Heart right ventricle (tissue), 16 donors: ENCODE results near the gene SENP5. TPM values are rescaled to one million over a fixed set of nuclear protein-coding genes. Genes with fewer than 3 reads are reported as not detected.
"Not testable (repeated sequence)": the region's sequence is repeated elsewhere in the genome, so short reads cannot be mapped to it uniquely, and the experiment has no call there.

ENCODE experiments used
- ATAC-seq, 8 donors: fragments of 200-7000 bp; cut with Tn5 transposase; one replicate each; pipeline ENCODE4 v1.9.1; 2020; ENCODE audit warnings: mild to moderate bottlenecking in 8 of 8, moderate library complexity in 8 of 8, moderate number of reproducible peaks in 1 of 8
- DNase-seq, 2 donors: peaks; one replicate each; pipeline ENCODE4 v3.0.0-alpha.2; 2020
- H3K27ac ChIP-seq, 10 donors: fragments of 200-600 bp; sonication (generic) in 2 of 10; one replicate each; pipeline versions ENCODE4 v1.5.0 to v1.8.0; 2020 to 2022; ENCODE audit warnings: mild to moderate bottlenecking in 3 of 10
- H3K27me3 ChIP-seq, 7 donors: fragments of 200-600 bp; one replicate each; pipeline ENCODE4 v1.8.0; 2021 to 2022; ENCODE audit warnings: mild to moderate bottlenecking in 2 of 7
- H3K36me3 ChIP-seq, 9 donors: fragments of 200-600 bp; sonication (generic) in 1 of 9; one replicate each; pipeline versions ENCODE4 v1.5.0 to v1.8.0; 2020 to 2022; ENCODE audit warnings: mild to moderate bottlenecking in 2 of 9
- H3K4me1 ChIP-seq, 9 donors: fragments of 200-600 bp; sonication (generic) in 1 of 9; one replicate each; pipeline versions ENCODE4 v1.5.0 to v1.8.0; 2020 to 2022; ENCODE audit warnings: mild to moderate bottlenecking in 4 of 9
- H3K4me3 ChIP-seq, 10 donors: fragments of 200-600 bp; sonication (generic) in 2 of 10; one replicate each; pipeline versions ENCODE4 v1.5.0 to v1.8.0; 2020 to 2022; ENCODE audit warnings: mild to moderate bottlenecking in 7 of 10, moderate library complexity in 2 of 10
- H3K9me3 ChIP-seq, 11 donors: fragments of 200-600 bp in 10 of 11; sonication (generic) in 2 of 11; one replicate each; pipeline versions ENCODE4 v1.5.0 to v1.8.0; 2013 to 2022; ENCODE audit warnings: mild to moderate bottlenecking in 2 of 11, control low read depth in 1 of 11, moderate library complexity in 1 of 11
- CTCF ChIP-seq, 9 donors: fragments of 200-600 bp; sonication (generic) in 2 of 9; IDR thresholded peaks; one replicate each; pipeline versions ENCODE4 v1.5.0 to v1.8.0; 2021 to 2022; ENCODE audit warnings: antibody characterized with exemption in 9 of 9, mild to moderate bottlenecking in 5 of 9, moderate library complexity in 1 of 9
- WGBS, 2 donors: extraction: QIAGEN DNeasy Blood & Tissue Kit; methylation state at CpG; one replicate each; pipeline ENCODE4 v1.1.7; 2013; ENCODE audit warnings: inconsistent platforms in 1 of 2; 5-methylcytosine and 5-hydroxymethylcytosine counted together
- intact Hi-C, 10 donors: fragments of 100-400 bp; cut with DNase I; formaldehyde crosslinking; loops; one replicate each; pipeline versions ENCODE4 v1.11.1 to v1.14.2; 2022
- long read RNA-seq, 3 donors: library from polyadenylated mRNA; unstranded; transcript quantifications; one replicate each; pipeline ENCODE4 v2.0.0, GENCODE V29; 2020 to 2021
- polyA plus RNA-seq, 2 donors: library from polyadenylated mRNA; stranded (reverse); fragments of 200-250 nt; gene quantifications; one replicate each; pipeline ENCODE4 v1.2.3, GENCODE V29; 2013
- total RNA-seq, 10 donors: library from RNA; stranded (reverse); fragmentation: NEBNext Ultra II Directional in 3 of 10; extraction: Animal tissue kit (Norgen Biotek cat#: 25700) in 3 of 10; gene quantifications; one replicate each; pipeline versions ENCODE4 v1.2.1 to v1.2.4, GENCODE V29; 2021 to 2023
- donor health status: Arrhythmogenic right ventricular cardiomyopathy.
- donor health status: ischemic (EF 13 %, LVEDD 7.1; RV severe dilation, severe dysfunction).
- donor health status: healthy with polysubstance abuse.
- donor health status: DM: no; HTN: yes; CAD: no.
- donor health status: DM: no; HTN: no; CAD: no.
- donor health status: ischemic (EF 25% LVEDD 6.9; RV normal size, moderate dysfunction).
- donor health status: ischemic (EF 25% LVEDD 5.7; RV mildly dilated, moderate dysfunction).
- donor health status: healthy.
- donor health status: DM: yes; HTN: yes; CAD: no.
- donor health status: Ischemic cardiomyopathy.
- donor health status: ischemic (EF 35%, LVEDD 5.7; RV mildly dilated, moderate dysfunction).
- donor health status: nonischemic (EF 11% LVEDD 7.7; RV severe dilation, severe dysfunction).
- donor health status: DM: yes; HTN: yes; CAD: no.
- donor health status: PGD.
- donor health status: ischemic (EF 29% LVEDD 5.4; RV normal size, mild dysfunction).
- donor health status: nonischemic (EF 23%, LVEDD 6.1; RV moderate dilation, normal function).

The SENP5 gene
- total RNA-seq = 10 to 100 TPM; 15.2 to 24.9 (median 20.6) TPM
- 1 to 10 TPM; 5.8 to 6.4 TPM for polyA plus RNA-seq
- long read RNA-seq, donor 1, full-length matches to known transcripts = 4 of 10 reads
- long read RNA-seq, donor 1, partial matches to known transcripts = 2 of 10 reads
- long read RNA-seq, donor 1, other reads (novel, unspliced or antisense) = 4 of 10 reads
- long read RNA-seq, donor 2, full-length matches to known transcripts = 6 of 13 reads
- long read RNA-seq, donor 2, partial matches to known transcripts = 1 of 13 reads
- long read RNA-seq, donor 2, other reads (novel, unspliced or antisense) = 6 of 13 reads
- long read RNA-seq, donor 3, full-length matches to known transcripts = 13 of 36 reads
- long read RNA-seq, donor 3, partial matches to known transcripts = 3 of 36 reads
- long read RNA-seq, donor 3, other reads (novel, unspliced or antisense) = 20 of 36 reads

- ATAC-seq (peak; percentile 98 to 100 (median 99)), DNase-seq (peak; percentile 89 to 92)
- H3K27me3 ChIP-seq = no peaks in the 10 kb centered on the region
- peak within 1 kb of the TSS; percentile 83 to 98 (median 94) for H3K27ac ChIP-seq
- 0 to 1% methylated on average over 86 to 93 of the region's 93 CpGs for WGBS, 2 donors
- intact Hi-C loops = loop anchor here in 8 of 10 donors (2.0 to 10.0 kb wide), 6 partner anchors 67 to 155 kb away; partner anchors contain the start of genes NCBP2 (in 6 of the 8), CEP19 (in 1 of the 8) and PIGX (in 1 of the 8)
- peaks cover 4 to 43% (median 25%) of the 10 kb centered on the region in 9 donors for H3K4me1 ChIP-seq
- peaks cover 0 to 7% (median 0%) of the 10 kb centered on the region in 11 donors for H3K9me3 ChIP-seq
- H3K36me3 ChIP-seq = peaks cover 0 to 11% (median 5%) of the 10 kb centered on the region in 9 donors
- peak within 1 kb of the TSS; percentile 82 to 100 (median 99) for H3K4me3 ChIP-seq
- TF ChIP-seq CTCF (IDR thresholded peaks at IDR 0.05) = peak in 1 of 9 donors; percentile 6
Measured at GRCh38 chr3:196867507-196868296, at the start of gene SENP5. Gene SENP5, plus strand, starts transcription at chr3:196867920. Its CDS starts 17,262 bp downstream, at chr3:196885182.

DNA sequence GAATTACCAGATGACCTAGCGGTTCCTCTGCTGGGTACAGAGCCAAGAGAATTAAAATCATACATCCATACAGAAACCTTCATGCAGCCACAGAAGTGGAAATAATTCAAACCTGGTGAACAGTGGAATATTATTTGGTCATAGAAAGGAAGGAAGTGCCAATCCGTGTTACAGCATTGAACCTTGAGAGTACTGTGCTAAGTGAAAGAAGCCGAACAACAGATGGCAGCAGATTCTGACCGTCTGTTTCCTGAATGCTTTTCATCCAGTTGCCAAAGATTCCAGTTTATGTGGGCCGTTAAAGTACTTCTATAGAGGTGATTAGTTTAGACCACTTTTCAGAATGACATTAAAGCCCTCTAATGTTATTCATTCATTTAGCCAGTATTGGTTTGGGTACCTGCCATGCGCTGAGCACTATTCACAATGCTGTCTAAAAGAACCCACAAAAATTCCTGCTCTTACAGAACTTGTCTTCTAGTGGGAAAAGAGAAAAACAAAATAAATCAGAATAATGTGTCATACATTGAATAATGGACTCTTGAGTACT lies 45.8 kb upstream of the SENP5 start:
- H3K9me3 ChIP-seq = no peaks in the 10 kb centered on the region
- H3K4me1 ChIP-seq = no peaks in the 10 kb centered on the region
- ATAC-seq (no peak), DNase-seq (no peak)
- no peak overlapping the region for H3K27ac ChIP-seq
- intact Hi-C loops = no loop called here
- WGBS, 2 donors = 94 to 95% methylated on average over 6 of the region's 6 CpGs
- no peaks in the 10 kb centered on the region for H3K27me3 ChIP-seq
- no peak for TF ChIP-seq CTCF (IDR thresholded peaks at IDR 0.05)
- H3K36me3 ChIP-seq = peaks cover 0 to 100% (median 67%) of the 10 kb centered on the region in 9 donors
- no peak overlapping the region for H3K4me3 ChIP-seq

GRCh38 chr3:196829651-196830050 lies 38.1 kb upstream of the SENP5 start:
- not testable (repeated sequence) for DNase-seq, H3K9me3 ChIP-seq, H3K4me3 ChIP-seq, H3K4me1 ChIP-seq, H3K27me3 ChIP-seq, H3K27ac ChIP-seq, ATAC-seq
- 95 to 96% methylated on average over 3 of the region's 3 CpGs for WGBS, 2 donors
- peaks cover 0 to 85% (median 27%) of the 10 kb centered on the region in 9 donors for H3K36me3 ChIP-seq
- intact Hi-C loops = loop anchor here in 1 of 10 donors (10.0 kb wide), 1 partner anchor 115 kb away; the partner anchor contains the start of gene NCBP2

DNA sequence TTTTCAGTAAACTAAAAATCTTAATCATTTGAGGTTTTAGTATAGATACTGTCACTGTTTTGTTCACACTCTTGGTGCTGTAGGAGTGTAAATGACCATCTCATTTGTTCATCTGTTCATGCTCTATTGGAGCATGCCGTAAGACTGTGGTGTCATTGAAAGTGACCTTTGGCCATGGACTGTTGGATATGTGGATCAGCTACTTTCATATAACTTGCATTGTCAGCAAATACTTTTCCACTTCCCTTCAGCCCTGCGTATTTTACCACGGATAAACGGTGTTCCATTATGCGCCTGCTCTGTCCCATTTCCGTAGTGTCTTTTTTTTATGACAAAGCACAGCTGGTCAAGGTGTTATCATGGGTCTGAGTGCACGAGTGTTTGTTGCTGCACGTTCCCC lies 32.6 kb upstream of the SENP5 start:
- no peak for TF ChIP-seq CTCF (IDR thresholded peaks at IDR 0.05)
- Histone ChIP-seq H3K27me3 (no peaks in the 10 kb centered on the region), H3K4me3 (no peak overlapping the region), H3K9me3 (no peaks in the 10 kb centered on the region), H3K36me3 (peaks cover 0 to 31% (median 8%) of the 10 kb centered on the region in 9 donors), H3K4me1 (no peaks in the 10 kb centered on the region), H3K27ac (no peak overlapping the region)
- 55 to 65% methylated on average over 8 of the region's 8 CpGs for WGBS, 2 donors
- ATAC-seq (no peak), DNase-seq (no peak)
- intact Hi-C loops = loop anchor here in 3 of 10 donors (5.0 to 10.0 kb wide), 2 partner anchors 110 to 132 kb away; partner anchors contain the start of genes PIGZ (in 2 of the 3) and NCBP2 (in 1 of the 3)

DNA sequence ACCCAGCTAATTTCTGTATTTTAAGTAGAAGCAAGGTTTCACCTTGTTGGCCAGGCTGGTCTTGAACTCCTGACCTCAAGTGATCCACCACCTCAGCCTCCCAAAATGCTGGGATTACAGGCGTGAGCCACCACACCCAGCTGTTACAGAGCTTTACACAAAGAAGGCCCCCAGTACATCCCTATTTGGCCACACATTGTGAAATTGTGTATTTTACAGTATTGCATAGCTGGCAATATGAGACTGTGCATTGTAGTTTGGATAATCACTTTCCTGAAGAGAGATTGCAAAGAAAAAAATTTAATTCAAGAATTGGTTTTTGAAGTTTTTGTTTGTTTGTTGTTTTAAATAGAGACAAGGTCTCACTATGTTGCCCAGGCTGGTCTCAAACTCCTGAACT lies 31.1 kb upstream of the SENP5 start:
- 98 to 100% methylated on average over 1 of the region's 1 CpG for WGBS, 2 donors
- H3K9me3 ChIP-seq, H3K27me3 ChIP-seq, ATAC-seq, H3K4me3 ChIP-seq, DNase-seq, H3K4me1 ChIP-seq, H3K27ac ChIP-seq: not testable (repeated sequence)
- H3K36me3 ChIP-seq = peaks cover 0 to 16% (median 0%) of the 10 kb centered on the region in 9 donors
- intact Hi-C loops = loop anchor here in 3 of 10 donors (5.0 to 10.0 kb wide), 2 partner anchors 108 to 131 kb away; partner anchors contain the start of genes PIGZ (in 2 of the 3) and NCBP2 (in 1 of the 3)
